C4-2B (cell line): ENCODE measurements around the gene DARS2.

ENCODE experiments used
- H3K27ac ChIP-seq: fragments of 450-650 bp; 2 replicates; pipeline ENCODE4 v1.5.1; 2017
- CTCF ChIP-seq: fragments of 450-650 bp; conservative IDR thresholded peaks from 2 replicates; pipeline ENCODE4 v1.5.1; 2017; ENCODE audit warnings: mild to moderate bottlenecking
- ZFX ChIP-seq: fragments of 450-650 bp; IDR thresholded peaks from 2 replicates; pipeline ENCODE4 v1.6.1; 2017

Gene DARS2

GRCh38 chr1:173894189-173894588 lies 69.7 kb downstream of the DARS2 start:
- no peak overlapping the region for H3K27ac ChIP-seq
- TF ChIP-seq CTCF = no peak
- TF ChIP-seq ZFX = no peak

- no peak for TF ChIP-seq CTCF
- no peak for TF ChIP-seq ZFX
- H3K27ac ChIP-seq = no peak overlapping the region
Measured at GRCh38 chr1:173900427-173900826, 76.0 kb downstream of the DARS2 start.

- H3K27ac ChIP-seq = no peak overlapping the region
- TF ChIP-seq CTCF (no peak), ZFX (no peak)
Measured at GRCh38 chr1:173900992-173901391, 76.5 kb downstream of the DARS2 start.

DNA sequence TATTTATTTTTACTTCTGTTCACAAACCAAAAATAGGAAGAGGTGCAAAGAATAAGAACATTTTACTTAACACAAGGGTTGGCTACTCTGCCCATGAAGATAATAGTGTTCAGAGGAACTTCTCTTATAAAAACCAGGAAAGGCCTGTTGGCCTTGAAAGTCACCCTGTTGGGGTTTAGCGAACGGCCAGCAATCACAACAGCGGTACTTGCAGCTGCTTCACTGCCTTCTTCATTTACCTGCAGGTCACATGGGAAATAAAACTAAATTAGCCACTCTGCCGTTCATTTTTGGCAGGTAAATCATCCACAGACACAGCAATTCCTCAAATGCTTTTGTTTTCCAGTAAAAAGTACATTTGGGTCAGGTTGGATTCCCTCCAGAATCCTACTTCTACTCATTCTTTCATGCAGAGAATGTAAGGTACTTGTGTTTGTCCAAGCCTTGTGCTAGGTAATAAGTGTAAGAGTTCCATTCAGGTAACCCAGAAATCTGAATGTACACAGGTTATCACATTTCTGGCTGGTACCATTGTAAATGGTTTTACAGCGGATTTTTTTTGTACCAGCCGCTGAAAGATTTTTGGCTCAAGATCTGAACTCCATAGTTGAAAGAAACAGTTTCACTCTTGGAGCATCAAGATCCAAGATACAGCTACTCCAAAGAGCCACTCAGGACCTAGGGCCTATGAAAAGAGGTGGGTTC lies 79.5 kb downstream of the DARS2 start:
- TF ChIP-seq ZFX = no peak
- no peak for TF ChIP-seq CTCF
- no peak overlapping the region for H3K27ac ChIP-seq
